Measurements from ENCODE around the gene IL21R.
"Not testable (repeated sequence)": the region's sequence is repeated elsewhere in the genome, so short reads cannot be mapped to it uniquely, and the experiment has no call there.

Gene IL21R

GRCh38 chr16:27426423-27427408, 24.7 kb downstream of the IL21R start:
- DNase-seq (ENCODE audit: low read depth in 2 of 2, low spot score in 1 of 2), result peak; percentile 61 to 65

GRCh38 chr16:27427538-27427937, 25.6 kb downstream of the IL21R start:
- no peak for DNase-seq (ENCODE audit: low read depth in 2 of 2, low spot score in 1 of 2)

- no peak for DNase-seq (ENCODE audit: low read depth in 2 of 2, low spot score in 1 of 2)
Measured at GRCh38 chr16:27428026-27428785, 26.2 kb downstream of the IL21R start.

- no peak for DNase-seq (ENCODE audit: low read depth in 2 of 2, low spot score in 1 of 2)
Measured at GRCh38 chr16:27429330-27429871, 27.4 kb downstream of the IL21R start.

- no peak for DNase-seq (ENCODE audit: low read depth in 2 of 2, low spot score in 1 of 2)
Measured at GRCh38 chr16:27429981-27430441, 28.0 kb downstream of the IL21R start.

- no peak for DNase-seq (ENCODE audit: low read depth in 2 of 2, low spot score in 1 of 2)
Measured at GRCh38 chr16:27430512-27430911, 28.5 kb downstream of the IL21R start.

GRCh38 chr16:27430923-27431484, 29.0 kb downstream of the IL21R start:
- DNase-seq (ENCODE audit: low read depth in 2 of 2, low spot score in 1 of 2), result no peak

GRCh38 chr16:27431773-27432532, 30.0 kb downstream of the IL21R start:
- no peak for DNase-seq (ENCODE audit: low read depth in 2 of 2, low spot score in 1 of 2)

- DNase-seq (ENCODE audit: low read depth in 2 of 2, low spot score in 1 of 2), result no peak
Measured at GRCh38 chr16:27432558-27432957, 30.6 kb downstream of the IL21R start.

- not testable (repeated sequence) for DNase-seq (ENCODE audit: low read depth in 2 of 2, low spot score in 1 of 2)
Measured at GRCh38 chr16:27433191-27433590, 31.2 kb downstream of the IL21R start.

- no peak for DNase-seq (ENCODE audit: low read depth in 2 of 2, low spot score in 1 of 2)
Measured at GRCh38 chr16:27433636-27434035, 31.7 kb downstream of the IL21R start.

- DNase-seq (ENCODE audit: low read depth in 2 of 2, low spot score in 1 of 2), result no peak
Measured at GRCh38 chr16:27434141-27435051, 32.4 kb downstream of the IL21R start.

- DNase-seq (ENCODE audit: low read depth in 2 of 2, low spot score in 1 of 2), result not testable (repeated sequence)
Measured at GRCh38 chr16:27435146-27435545, 33.2 kb downstream of the IL21R start.

- no peak for DNase-seq (ENCODE audit: low read depth in 2 of 2, low spot score in 1 of 2)
Measured at GRCh38 chr16:27436065-27436464, 34.1 kb downstream of the IL21R start.

- DNase-seq (ENCODE audit: low read depth in 2 of 2, low spot score in 1 of 2), result no peak
Measured at GRCh38 chr16:27436921-27437650, 35.1 kb downstream of the IL21R start.

- DNase-seq (ENCODE audit: low read depth in 2 of 2, low spot score in 1 of 2), result no peak
Measured at GRCh38 chr16:27437946-27438345, 36.0 kb downstream of the IL21R start.

- no peak for DNase-seq (ENCODE audit: low read depth in 2 of 2, low spot score in 1 of 2)
Measured at GRCh38 chr16:27439271-27440018, 37.5 kb downstream of the IL21R start.

- no peak for DNase-seq (ENCODE audit: low read depth in 2 of 2, low spot score in 1 of 2)
Measured at GRCh38 chr16:27441276-27441675, 39.3 kb downstream of the IL21R start.

Measured in stimulated activated CD8-positive, alpha-beta memory T cell treated with anti-CD3 and anti-CD28 coated beads, Interleukin-4, amount 100 ng/mL, for 4 hours (primary cell).